ENCODE results near the gene CISD3.

Gene CISD3

DNA sequence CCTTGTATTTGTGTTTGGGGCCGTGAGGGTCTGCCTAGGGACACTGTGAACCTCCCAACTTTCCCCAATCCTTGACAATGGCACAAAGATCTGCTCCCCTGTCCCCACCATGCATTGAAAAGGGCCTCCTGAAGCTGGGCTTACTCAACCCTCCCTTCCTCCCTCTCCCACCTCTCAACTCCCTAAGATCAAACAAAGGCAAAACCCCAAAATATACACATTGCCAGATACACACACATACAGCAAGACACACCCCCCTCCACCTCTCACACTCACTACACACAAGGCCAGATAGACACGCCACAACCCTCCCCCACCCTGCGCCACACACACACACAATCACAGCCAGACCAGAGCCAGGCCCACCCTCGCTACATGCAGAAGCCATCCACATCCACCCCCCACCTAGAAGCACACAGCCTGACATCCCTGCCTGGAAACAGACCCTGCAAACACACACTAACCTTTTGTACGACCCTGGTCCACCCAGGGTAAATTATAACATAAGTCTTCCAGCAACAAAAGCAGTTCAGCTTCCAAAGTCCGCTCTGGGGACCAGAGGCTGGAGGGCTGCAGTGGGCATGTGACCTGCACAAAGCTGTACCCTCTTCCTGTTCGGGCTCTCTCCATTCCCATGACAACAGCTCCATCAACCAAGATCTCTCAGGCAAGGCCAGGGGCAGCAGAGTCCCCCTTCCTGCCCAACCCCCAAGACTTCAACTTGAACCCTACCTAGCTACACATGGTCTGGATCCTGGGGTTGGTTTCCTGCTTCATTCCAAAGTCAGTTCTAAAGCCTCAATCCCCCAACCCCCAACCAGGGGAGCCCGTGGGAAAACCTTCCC, 16.1 kb downstream of the CISD3 start:
- DNase-seq, result no peak

DNA sequence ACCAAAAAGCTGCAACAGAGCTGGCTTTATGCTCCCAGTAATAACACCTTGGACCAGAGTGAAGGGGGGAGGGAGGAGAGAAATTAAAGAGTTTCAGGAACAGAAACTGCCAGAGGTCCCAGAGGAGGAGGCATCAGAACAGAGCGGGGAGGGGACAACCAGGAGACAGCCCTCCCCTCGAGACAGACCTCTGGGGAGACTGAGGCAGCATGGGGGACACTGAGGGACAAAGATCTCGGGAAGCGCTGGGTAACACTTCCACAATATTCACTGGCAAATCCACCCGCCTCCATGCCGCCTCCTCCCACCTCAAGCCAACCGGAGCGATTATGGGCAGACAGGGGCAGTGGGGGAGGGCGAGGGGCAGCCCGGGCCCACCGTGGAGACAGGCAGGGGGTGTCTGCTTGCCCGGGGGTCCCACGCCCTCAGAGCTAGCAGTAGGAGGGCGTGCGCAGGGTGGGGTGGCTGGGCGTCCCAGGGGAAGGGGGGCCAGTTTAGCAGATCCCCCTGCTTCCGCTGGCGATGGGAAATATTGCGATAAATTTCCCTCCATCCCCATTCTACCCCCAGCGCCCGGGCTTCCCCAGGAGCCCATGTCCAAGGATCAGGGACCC, 16.8 kb downstream of the CISD3 start:
- DNase-seq, result no peak

DNA sequence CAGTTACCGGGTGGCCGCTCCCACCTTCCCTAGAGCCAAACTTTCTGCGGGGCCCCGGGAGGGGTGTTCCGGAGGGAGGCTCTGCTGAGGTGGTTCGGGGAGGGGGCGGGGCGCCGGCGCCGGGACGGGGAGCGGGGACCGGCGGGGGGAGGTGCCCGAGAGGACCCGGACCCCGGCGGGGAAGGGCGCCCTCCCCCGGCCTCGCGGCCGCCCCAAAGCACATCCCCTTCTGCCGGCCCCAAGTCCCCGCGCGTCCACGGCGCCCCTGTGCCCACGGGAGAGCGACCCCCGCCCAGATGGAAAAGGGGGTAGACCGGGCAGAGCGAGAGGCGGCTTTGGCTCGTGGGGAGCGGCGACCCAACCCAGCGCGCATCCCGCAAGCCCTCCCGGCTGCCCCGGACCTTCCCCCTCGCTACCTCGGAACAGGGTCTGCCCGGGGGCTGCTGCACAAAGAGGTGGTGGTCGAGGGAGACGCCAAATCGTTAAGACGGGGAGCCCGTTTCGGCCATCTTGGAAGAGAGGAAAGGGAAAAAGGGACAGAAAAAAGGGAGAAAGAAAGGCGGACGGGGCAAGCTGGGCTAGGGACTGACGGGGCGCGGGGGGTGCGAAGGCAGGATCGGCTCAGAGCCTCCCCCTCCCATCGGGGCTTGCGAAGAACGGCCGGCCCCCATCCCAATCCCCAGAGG, 17.5 kb downstream of the CISD3 start:
- peak; percentile 44 for DNase-seq

DNA sequence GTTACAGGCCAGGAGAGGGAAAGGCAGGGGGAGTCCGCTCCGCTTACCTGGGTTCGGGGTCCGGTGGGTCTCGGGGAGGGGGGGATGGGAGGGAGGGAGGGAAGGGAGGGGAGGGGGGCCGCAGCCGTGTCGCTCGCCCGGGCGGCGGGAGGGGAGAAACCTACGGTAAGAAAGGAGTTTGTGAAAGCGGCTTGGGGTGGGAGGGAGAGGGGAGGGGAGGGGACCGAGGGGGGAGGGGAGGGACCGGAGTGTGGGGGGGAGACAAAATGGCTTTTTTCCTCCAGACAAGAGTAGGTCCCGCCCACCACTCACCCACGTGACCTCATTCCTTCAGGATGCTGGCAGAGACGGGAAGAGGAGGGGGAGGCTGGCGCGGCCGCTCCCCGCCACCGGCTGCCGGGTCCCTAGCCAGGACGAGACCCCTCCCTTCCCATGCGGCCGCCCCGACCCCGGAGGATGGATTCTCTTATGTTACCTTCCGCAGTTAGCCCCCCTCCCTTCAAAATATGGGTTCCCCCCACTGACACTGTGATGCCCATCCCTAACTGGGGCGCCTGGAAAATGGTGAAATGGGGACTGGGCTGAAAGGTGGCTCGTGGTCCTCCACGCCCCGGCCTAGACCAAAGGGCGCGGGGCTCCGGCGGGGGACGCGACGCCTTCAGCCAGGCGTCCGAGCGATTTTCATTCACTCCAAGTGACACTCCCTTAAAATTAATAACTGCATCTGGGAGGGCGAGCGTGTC, 18.2 kb downstream of the CISD3 start, which contains the start of gene PCGF2:
Gene PCGF2 (minus strand): TSS at position 188 of the 743 bp plus-strand sequence. CDS start 7,934 bp downstream, outside the sequence.
- DNase-seq, result peak; percentile 88

DNA sequence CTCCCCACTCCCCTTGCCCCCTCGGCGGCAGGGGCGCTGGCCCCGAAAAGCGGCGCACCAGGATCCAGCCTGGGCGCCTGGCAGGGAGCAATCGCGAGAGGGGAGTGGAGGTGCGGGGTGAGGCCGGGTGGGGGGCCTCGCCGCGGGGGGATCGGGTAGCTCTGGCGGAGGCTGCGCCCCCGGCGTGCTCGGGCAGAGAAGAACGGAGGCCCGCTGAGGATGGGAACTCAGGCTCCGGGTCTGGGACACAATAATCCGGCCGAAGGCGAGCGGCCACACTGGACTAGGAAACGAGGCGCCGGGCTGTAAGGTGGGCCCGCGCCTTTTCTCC, 18.7 kb downstream of the CISD3 start:
- peak; percentile 53 for DNase-seq

DNA sequence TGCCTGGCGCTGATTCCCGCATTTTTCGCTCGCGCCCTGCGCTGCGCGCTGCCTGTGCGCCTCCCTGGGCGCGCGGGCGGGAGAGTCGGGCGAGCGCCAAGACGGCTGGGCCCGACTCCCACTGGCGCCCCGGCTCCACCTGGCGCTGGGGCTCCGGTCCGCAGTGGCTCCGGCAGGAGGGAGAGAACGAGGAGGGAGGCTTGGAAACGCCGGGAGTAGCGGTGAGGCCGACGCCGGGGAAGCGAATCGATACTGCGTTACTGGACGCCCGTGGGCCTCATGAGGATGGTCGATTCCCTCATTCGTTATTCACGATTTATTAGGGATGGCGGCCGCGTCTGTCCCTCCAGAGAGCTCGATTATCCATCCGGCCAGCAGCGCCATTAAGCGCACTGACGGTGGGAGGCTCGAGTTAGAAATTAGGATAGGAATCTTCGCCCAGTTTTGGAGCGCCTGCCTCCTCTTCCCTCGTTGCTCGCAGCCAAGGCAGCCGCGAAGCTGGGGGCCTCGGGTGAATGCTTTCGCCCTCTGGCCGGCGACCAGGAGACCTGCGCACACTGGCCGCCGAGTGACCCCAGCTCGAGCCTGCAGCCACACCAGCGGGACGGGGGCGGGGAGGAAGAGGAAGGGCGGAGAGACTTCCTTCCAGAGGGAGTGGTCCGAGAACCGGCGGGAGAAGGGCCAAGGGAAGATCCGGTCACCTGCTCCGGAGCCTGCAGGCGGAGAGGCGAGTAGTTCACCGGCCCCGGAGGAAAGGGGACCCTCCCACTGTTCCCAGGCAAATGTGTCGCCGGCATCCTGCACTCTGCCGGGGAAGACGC, 19.3 kb downstream of the CISD3 start:
- DNase-seq, result peak; percentile 80

DNA sequence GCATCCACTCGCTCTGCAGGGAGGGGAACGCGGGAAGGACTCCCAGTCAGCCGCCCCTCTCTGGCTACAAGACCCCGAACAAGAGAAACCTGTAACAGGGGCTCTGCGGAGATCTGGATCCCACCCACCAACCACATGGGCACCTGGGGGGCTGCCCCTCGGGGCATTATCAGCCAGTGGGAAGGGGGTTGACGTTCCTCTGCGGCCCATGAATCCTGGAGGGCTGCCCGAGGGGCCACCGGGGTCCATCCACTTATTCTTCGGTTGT, 19.8 kb downstream of the CISD3 start:
- DNase-seq, result peak; percentile 60

DNA sequence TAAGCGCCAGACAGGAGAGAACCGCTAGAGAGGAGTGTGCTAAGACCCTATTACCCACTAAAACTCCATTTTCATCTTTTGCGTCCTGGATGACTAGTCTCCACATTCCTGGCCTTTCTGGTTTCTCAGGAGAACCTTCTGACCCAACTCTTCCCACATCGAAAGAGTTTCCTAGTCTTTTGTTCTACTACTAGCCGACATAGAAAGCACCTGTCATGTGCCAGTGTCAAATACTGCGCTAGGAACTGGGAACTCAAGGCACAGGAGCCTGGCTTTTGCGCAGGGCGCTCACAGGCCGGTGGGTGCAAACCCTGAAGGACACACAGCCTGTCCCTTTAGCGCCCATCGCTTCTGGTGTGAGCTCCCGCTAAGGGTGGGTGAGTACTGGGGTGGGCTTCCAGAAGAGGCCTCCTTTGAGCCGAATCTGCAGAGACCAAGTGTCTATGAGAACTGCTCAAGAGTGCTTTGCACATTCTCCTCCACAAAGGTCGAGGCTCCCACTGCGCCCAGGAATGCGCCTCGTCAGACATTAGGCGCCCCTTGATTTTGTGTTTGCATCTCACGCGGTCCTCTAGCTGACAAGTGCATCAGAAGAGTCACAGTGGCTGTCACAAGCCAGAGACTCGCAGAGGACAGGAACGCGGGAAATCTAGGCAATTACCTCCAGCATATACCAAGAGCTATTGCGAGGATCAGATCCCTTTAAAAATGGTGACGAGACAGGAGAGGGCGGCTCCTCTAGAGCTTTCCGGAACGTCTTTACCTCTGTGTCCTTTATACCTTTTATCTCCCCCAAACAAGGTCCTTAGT, 20.4 kb downstream of the CISD3 start:
- peak; percentile 72 for DNase-seq

DNA sequence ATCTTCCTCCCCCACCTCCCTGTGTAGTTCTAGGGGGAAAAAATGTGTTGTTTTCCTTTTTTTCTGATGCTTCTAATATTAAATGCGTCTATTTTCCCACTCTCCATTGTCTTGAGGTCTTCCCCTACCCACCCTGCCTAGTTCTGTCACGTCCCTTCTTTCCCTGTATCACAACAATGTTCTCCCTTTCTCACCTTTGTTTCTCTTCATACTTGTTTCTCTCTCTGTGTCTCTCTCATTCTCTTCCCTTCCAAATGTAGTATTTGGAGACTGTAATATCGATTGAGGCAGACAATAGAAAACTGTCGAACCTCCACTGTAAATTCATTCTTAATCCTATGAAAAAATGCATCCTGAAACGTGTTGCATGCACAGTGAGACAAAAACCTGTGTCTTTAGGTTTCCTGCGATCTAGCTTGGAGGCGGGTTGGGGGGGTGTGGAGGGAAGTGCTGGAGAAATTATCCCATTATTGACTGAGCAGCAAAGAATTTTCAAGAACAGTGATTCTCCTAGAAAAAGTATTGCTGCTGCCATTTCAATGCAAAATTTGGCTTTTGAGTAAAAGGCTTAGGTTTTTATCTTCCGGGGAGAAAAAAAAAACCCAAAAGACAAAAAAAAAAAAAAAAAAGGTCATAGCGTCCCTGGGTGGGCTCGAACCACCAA, 21.1 kb downstream of the CISD3 start:
- DNase-seq, result peak; percentile 77

DNA sequence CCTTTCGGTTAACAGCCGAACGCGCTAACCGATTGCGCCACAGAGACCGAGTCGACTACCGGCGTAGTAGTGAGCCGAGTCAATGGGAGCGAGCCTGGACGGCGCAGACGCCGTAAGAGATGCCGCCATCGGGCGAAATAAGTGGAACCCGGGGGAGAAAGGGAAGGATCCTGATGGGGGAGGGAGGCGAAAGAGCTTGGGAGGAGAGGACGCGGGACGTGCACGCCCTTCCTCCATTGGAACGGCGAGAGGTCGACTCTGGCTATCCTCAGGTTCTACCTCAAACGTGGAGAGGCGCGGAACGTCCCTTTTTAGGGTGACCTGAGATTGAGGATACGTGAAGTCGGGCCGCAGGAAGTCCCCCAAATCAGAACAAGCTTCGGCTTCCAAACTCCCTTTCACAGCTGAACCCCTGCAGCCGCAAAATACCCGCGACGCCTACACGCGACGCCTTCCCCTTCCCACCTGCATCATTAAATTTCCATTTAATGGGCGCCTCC, 21.7 kb downstream of the CISD3 start:
- DNase-seq, result peak; percentile 77

DNA sequence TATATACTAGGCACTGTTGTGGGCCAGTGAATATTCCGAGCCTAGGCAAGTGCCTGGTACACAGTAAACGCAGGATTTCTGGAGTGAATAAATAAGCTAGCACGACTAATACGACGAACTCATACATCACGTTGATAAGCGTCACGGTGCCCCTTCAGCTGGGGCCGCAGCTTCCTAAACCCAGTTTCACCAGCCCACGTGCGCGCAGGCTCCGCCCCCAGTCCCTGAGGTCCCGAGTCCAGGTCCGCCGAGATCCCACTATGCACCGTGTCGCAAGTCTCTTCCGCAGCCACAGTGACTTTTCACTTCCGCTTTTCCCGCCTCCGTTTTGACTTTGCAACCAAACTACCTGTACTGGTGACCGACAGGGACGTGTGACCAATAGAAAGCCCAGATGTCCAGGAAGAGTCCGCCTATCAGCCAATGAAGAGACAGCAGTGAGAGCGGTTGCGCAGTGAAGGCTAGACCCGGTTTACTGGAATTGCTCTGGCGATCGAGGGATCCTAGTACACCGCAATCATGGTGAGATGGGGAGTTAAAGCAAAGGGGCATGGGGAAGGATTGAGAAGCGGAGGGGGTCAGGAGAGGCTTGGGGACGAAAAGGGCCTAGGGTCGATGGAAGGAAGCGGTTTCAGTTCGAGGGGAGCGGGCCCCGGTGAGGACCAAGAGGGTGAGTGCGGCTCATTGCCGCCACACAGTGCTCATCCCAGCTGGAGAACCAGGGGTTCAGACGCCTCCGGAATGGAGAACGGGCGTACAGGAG, 22.3 kb downstream of the CISD3 start, which contains the start of gene PSMB3:
Gene PSMB3 (plus strand): TSS at position 434 of the 763 bp plus-strand sequence. CDS start 86 bp downstream, at position 520.
- peak; percentile 100 for DNase-seq

DNA sequence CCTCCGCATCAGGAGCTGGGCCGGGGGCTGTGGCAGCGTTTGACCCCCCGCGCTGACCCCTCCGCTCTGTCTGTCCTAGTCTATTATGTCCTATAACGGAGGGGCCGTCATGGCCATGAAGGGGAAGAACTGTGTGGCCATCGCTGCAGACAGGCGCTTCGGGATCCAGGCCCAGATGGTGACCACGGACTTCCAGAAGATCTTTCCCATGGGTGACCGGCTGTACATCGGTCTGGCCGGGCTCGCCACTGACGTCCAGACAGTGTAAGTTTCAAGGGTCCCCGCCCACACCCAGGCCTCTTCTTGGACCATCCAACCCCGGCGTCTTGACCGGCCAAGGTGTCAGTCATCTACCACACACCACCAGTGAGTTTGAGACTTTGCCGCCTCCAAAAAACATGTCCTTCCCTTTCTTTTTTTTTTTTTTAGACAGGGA, 22.9 kb downstream of the CISD3 start:
- DNase-seq, result no peak

DNA sequence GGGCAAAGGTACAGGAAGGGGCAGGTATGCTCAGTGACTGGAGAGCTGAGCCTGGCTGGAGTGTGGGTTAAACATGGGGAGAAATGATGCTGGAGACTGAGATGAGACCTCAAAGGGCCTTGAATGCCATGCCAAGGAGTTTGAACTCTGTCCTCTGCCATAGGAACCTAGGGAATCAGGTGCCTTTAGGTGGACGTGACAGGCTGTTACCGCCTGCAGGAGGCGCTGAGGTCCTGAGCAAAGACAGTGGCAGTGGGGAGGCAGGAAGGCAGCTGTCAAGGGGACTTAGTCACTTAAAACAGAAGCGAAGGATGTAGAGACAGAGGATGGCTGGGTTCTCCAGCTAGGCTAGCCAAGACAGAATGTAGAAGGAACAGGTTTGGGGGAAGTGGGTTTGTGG, 31.5 kb downstream of the CISD3 start:
- DNase-seq, result no peak

DNA sequence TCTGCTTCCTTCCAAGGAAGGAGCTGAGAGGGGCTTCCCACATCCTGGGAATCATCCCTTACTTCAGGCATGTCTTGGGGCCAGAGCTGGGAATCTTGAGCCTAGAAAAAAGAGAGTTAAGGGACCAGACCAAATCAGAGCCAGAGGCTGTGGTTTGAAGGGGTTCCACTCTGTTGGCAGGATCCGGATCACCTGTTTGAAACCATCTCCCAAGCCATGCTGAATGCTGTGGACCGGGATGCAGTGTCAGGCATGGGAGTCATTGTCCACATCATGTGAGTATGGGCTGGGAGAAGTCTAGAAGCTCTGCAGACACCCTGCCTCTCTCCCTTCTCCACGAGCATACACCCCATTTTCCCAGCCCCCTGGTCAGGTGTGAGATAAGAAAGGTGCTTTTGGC, 32.1 kb downstream of the CISD3 start:
- DNase-seq, result no peak

DNA sequence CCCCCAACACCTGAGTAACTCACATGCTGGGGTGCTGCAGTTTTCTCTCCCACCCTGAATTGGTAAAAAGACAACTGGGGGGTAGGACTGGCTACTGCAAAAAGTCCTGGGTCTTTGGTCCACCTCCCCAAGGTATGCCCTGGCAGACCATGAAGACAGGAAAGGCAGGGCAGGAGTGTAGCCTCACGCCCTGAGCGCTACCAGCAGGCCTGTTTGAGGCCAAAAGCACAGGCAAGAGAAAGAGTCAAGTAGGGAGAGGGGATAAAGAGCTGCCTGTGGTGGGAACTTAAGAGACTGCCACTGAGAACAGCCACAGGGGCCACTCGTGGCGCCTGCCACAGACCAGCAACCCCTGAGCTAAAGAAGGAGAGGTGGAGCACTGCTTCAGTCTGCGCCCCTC, 36.2 kb downstream of the CISD3 start:
- DNase-seq, result no peak

DNA sequence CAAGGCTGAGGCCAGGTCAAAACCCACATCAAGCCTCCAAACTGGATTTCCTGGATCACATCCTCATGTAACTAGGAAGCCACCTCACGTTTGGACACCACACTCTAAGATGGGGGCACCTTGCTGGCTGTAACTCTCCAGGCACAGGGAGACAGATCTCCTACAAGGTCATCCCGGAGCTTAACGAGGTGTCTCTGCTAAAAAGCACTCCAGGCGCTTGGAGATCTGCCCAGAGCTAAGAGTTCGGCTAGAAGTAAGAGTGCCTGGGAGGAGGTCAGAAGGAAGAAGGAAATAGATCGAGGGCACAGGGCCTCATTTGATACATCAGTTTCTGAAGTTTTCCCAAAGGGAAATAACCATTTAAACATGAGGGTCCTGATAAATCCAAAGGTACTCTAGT, 38.3 kb downstream of the CISD3 start:
- DNase-seq, result no peak

DNA sequence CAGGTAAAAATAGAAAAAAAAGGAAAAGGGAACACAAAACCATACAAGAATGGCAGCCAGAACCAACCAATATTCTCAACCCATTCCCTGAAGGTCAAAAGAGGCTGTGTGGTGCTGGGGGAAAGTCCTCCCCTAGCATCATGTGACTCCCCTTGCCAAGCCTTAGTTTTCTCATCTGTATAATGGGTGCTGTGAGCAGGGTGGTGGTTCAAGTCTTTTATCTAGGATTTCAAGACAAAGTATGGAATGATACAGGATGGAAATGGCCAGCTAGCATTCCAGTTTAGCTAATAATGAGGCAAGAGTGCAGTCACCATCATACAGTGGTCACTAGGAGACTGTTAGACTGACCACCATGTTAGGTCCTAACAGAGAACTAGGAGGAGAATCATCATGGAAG, 43.1 kb downstream of the CISD3 start:
- no peak for DNase-seq

DNA sequence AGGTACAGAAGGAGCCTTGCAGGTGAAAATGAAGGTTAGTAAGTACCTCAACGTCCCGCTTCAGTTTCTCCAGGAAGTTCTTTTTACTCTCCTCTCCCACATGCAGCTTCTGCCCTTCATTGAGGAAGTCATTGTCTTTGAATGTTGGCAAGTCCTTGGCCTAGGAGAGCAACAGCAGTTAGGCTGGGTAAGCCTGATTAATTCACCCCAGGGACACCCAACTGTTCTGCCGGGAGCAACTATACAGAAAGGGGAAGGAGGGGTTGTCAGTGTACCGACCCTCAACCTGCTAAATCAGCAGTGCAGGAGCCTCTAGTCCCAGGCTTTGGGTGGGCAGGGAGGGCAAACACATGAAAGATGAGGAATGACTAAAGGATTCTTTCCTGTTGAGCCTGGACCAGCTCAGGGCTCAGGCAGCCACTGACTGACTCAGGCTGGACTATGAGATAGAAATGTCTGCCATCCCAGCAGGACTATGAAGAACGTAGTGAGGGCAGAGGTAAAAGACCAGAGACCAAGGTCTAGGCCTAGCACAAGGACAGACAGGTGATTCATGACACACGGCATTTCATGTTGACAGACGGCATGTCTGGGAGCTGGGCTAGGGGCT, 47.6 kb downstream of the CISD3 start:
- DNase-seq, result no peak

DNA sequence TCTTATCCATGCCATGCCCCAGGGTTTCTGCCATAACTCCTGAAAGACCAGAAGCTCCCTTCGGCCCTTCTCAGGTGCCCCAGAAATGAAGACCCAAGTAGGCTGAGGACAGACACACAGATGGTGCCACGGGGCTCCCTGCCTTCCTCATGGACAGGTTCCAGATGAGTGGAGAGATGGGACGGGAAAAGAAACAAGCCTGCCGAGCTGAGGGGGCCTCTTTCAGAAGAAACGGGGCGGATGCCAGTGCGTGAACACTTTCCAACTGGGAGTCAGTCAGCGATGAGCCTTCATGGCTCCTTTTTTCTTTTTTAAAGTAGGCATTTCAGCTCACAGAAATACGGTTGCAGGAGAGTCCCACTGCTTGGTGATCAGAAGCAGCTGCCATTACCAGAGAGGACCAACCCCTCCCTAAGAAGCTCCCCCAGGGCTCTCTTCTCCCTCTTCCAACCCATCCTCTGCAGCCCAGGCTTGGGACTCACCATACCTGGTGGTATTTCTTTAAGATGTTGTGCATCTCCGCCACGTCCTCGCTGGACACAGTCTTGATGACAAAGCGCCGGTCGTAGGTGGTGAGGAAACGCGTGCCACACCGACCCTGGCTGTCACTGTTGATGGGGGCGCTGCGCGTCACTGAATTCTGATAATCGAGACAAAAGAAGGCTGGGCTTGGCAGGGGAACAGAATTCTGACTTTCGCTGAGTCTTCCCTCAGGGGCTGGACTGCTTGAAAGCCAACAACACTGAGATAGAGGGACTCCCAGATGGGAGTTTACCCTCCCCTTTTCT, 50.0 kb downstream of the CISD3 start:
- DNase-seq, result no peak
